ENCODE data around the gene LYPD4.
"Not testable (repeated sequence)": the region's sequence is repeated elsewhere in the genome, so short reads cannot be mapped to it uniquely, and the experiment has no call there.

LYPD4 gene, protein sequence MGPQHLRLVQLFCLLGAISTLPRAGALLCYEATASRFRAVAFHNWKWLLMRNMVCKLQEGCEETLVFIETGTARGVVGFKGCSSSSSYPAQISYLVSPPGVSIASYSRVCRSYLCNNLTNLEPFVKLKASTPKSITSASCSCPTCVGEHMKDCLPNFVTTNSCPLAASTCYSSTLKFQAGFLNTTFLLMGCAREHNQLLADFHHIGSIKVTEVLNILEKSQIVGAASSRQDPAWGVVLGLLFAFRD

DNA sequence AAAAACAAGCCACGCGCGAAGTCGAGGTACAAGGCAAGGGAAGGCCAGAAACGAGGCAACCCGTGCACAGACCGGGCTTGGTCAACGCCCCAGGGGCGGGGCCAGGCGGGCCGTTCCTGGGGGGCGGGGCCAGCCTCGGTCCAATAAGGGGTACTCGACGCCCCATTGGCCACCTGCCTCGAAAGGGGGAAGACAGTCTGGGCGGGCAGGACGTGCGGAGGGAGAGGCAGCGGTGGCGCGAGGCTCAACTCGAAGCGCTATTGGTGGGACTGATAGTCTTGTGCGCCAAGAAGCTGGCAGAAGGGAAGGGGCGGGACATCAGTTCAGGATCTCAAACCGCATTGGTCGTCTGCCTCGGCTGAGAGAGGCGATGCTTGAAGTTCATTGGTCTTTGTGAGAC, at the start of gene LYPD4:
Gene LYPD4, minus strand, starts transcription at position 83 of the 400 bp plus-strand sequence. CDS start 5,398 bp downstream, outside the sequence.
- DNase-seq = no peak

DNA sequence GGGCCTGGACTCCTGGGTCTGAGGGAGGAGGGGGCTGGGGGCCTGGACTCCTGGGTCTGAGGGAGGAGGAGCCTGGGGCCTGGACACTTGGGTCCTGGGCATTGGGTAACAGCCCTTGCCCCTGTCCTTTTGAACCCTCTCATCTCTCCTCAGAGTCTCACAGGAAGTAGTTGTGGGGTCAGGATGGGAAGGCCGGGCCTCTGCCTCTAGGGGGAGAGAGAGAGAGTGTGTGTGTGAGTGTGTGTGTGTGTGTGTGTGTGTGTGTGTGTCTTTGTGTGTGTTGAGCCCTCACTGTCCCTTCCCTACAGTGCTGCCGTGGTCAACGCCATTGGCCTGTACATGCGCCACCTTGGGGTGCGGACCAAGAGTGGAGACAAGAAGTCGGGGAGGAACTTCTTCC, 49.4 kb upstream of the LYPD4 start:
- DNase-seq = no peak

DNA sequence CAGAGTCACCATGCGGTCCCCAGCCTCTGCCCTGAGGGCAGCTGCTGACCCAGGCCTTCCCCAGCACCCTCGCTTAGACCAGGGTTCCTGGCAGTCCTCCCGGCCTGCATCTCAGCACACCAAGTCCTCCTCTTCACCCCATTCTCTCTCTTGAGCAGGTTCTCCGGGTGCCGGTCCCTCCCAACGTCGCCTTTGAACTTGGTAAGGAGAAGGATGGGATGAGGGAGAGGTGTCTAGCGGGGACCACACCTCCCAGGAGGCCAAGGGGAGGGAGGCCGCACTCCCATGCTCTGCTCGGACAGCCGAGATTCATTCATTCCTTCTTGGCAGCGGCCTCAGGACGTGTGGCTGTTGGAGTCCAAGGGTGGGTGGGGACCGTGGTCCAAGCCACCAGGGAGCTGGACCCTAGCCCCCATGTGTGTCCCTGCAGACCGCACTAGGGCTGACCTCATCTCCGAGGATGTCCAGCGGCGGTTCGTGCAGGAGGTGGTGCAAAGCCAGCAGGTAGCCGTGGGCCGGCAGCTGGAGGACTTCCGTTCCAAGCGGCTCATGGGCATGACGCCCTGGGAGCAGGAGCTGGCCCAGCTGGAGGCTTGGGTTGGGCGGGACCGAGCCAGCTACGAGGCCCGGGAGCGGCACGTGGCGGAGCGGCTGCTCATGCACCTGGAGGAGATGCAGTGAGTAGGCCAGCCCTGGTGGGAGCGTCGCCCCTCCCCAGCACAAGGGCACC, 47.9 kb upstream of the LYPD4 start:
- no peak for DNase-seq

DNA sequence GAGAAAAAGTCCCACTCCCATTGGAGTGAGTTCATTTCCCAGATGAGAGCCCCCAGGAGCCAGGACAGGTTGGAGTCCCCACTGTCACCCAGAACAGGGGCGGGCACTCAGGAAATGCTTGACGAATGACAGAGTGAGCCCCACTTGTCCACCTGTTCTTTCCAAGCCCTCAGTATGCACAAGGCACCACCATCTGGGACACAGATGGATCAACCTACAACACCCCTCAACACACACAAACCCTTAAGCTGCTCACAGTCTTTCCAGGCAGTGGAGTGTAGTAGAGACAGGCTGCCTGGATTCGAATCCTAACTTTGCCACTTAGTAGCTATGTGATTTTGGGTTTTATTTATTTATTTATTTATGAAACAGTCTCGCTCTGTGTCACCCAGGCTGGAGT, 46.5 kb upstream of the LYPD4 start:
- DNase-seq = no peak

- DNase-seq = no peak
Observed at GRCh38 chr19:41889896-41890295, 45.4 kb upstream of the LYPD4 start.

GRCh38 chr19:41888926-41889325, 44.4 kb upstream of the LYPD4 start:
- DNase-seq = no peak

- DNase-seq = peak; percentile 82
Observed at GRCh38 chr19:41887711-41888382, 43.4 kb upstream of the LYPD4 start.

DNA sequence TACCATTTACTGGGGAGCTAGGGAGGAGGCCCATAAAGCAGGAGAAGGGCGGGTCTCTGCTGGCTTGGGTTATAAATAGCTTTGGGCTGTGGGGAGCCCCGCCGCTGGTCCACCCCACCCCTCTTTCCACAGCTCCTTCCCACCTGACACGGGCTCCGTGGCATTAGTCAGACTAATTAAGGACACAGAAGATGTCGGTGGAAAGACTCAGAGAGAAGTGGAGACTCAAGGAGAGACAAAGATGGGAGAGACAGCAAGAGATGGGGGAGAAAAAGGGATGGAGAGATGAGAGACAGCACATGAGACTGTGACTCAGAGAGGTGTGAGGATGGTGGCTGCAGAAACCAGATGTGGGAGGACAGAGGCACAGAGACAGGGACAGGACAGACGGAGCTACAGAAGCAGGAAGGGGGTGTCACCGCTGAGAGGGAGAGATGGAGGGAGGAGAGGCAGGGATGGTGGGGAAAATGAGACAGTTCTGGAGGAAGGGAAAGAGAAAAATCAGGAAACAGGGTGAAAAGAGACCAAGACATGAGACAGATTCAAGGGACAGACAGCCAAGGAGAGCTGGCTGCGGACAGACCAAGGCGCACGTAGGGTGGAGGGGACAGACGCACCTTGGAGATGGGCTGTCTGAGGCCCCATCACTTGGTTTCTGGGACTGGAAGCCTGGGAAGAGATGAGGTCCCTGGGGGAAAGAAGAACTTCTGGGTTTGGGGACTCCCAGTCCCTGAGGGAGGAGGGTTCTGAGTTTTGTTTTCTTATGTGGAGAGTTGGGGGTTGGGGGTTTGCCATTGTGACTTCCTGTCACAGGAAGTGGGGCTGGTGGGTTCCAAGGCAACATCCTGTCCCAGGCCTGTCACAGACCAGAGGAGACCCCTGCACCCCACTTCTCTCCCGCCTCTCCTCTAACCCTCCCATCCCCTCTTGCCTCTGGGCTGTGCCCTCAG, 42.6 kb upstream of the LYPD4 start:
- DNase-seq = peak; percentile 73

DNA sequence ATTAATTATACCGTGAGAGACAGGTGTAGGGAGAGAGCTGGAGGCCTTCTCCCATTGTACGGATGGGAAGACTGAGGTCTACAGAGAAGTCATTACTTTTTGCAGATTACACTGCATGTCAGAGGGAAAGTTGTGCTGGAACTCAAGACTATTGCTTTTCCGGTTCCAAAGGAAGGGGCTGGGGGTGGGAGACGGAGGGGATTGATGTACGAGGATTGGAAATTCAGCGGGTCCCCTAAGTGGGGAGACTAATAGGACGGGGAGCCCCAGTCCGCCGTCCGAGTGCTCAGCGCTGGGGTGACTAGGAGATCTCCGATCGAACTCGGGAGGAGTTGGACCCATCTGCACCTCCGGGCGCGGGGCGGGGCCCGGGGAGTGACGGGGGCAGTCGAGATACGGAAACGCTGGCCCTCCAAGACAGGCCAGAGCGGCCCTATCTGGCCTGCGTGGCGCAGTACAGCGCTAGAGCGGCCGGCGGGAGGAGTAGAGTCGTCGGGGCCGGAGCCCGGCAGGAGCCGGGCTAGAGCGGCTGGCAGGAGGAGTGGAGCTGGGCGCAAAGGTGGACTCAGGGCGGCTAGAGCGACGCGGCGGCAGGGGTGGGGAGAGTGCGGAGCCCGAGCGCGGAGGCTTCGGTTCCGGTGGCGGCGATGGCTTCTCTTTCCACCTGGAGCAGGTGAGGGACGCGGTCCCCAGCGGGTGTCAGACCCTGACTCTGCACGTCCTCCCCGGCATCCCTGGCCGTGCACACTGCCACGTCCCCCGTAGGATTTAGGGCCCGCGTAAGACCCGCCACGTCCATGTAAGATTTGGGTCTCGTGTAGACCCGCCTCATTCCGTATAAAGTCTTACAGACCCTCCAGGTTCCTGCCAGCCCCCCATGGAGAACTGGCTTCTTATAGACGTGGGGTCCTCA, 39.6 kb upstream of the LYPD4 start:
- peak; percentile 96 for DNase-seq

GRCh38 chr19:41883463-41883820, 39.0 kb upstream of the LYPD4 start:
- no peak for DNase-seq

GRCh38 chr19:41882568-41883462, 38.3 kb upstream of the LYPD4 start, which contains the start of gene ARHGEF1:
TSS of gene ARHGEF1 (plus strand) at chr19:41883184. CDS start at chr19:41888083, 4,899 bp downstream.
- peak; percentile 56 for DNase-seq

DNA sequence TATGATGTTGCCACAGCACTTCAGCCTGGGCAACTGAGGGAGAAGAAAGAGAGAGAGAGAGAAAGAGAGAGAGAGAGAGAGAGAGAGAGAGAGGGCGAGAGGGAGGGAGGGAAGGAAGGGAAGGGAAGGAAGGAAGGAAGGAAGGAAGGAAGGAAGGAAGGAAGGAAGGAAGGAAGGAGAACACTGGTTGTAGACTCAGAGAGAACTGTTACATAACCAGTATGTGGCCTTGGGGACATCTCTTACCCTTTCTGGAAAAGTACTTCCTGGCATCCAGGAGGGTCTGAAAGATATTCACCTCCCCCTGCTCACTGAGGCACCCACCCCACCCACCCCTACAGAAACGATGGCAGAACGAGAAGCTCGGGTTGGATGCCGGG, 35.8 kb upstream of the LYPD4 start:
- no peak for DNase-seq

GRCh38 chr19:41879670-41880328, 35.3 kb upstream of the LYPD4 start:
- DNase-seq = no peak

GRCh38 chr19:41879080-41879479, 34.6 kb upstream of the LYPD4 start:
- DNase-seq = no peak

DNA sequence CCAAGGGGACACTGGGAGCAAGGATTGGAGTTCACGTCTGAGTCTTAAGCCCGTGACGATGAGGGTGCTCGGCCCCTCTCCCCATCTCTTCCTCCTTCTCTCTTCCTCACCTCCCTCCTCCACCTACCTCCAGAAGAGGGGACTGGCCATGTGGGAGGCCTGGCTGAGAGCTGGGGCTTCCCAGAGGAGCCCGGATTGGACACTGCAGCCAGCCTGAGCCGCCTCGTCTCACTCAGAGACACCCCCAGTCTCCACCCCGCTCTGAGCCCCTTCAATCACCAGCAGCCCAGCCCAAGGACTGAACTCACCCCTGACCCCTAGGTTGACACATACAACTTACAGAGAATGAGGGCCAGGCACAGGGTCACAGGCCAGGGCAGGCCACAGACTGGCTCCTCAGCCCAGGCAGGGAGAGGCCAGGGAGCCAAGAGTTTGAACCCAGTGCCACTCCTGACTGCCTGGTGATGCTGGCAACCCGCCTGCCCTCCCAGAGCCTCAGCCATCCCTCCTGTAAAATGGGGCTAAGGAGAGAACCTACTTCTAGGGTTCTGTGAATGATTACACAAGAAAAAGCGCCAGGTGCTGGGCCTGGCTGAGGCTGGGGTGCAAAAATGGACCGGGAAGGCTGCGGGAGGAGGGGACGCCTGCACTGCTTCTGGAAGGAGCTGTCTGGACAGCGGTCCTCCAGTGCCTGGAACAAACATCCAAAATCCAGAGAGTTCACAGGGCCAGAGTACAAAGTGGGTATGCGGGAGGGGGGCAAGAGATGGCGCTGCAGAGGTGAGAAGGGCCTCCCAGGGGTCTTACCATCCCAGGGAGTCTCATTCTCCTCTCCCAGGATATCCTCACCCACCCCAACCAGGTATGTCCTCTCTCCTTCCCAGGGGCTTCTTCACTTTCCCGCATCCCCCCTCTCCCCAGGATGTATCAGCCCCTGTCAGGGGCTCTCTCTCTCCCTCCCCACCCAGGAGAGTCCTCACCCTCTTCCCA, 33.7 kb upstream of the LYPD4 start:
- DNase-seq = no peak

DNA sequence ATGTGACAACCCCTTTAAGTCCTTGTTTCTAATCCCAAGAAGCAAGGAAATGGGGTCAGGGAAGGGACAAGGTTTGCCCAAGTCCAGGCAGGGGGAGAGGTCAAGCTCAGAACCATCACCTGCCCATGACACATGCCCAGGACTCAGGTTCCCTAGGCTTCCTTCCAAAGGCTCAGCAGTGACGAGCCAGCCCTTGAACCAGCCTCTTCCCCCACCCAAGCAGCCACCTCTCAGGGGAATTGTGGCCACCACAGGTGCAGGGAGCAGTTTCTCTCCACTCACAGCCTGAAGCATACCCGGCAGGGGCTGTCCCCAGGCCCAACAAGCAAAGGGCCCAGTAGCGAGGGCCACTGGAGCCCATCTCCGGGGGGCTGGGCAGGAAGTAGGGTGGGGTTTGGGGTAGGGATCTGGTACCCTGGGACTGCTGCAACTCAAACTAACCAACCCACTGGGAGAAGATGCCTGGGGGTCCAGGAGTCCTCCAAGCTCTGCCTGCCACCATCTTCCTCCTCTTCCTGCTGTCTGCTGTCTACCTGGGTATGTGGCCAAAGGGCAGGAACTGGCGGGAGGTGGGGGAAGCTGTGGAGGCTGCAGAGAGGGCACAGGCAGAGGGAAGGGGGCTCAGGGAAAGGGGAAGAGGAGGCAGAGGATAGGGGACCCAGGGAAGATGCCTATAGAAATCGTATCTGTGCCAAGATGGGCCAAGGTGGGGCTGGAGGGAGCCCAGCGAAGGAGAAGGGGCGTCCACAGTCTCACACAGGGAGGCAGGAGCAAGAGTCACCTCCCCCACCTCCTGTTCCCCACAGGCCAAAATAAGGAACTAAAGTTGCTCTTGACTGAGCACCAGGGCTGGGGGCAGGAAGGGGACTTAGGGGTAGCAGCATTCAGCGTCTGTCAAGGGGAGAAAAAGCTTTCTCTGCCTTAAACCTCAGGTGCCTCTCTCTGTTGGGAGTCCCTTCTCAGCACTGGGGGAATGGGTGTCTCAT, 32.7 kb upstream of the LYPD4 start, which contains the start of gene CD79A:
Gene CD79A, plus strand, starts transcription at position 433 of the 986 bp plus-strand sequence. Its CDS starts 26 bp downstream, at position 459.
- no peak for DNase-seq

GRCh38 chr19:41875973-41876372, 31.5 kb upstream of the LYPD4 start:
- not testable (repeated sequence) for DNase-seq

Data from activated CD4-positive, alpha-beta T cell treated with anti-CD3 and anti-CD28 coated beads, Interleukin-2, amount 50 U/mL, for 16 hours (primary cell).